Mucosa of rectum (tissue), 2 donors: ENCODE measurements around the gene SH3RF2.
"Not testable (repeated sequence)": the region's sequence is repeated elsewhere in the genome, so short reads cannot be mapped to it uniquely, and the experiment has no call there.

Source experiments
- H3K27ac ChIP-seq, 2 donors: one replicate each; pipeline ENCODE4 v1.7.0; 2013; ENCODE audit warnings: inconsistent platforms in 2 of 2, low read depth in 2 of 2, low read length in 2 of 2
- H3K27me3 ChIP-seq, 2 donors: one replicate each; pipeline ENCODE4 v1.7.0; 2013; ENCODE audit warnings: low read length in 2 of 2; ENCODE audit not compliant: control insufficient read depth in 2 of 2, insufficient read depth in 2 of 2
- H3K36me3 ChIP-seq, 2 donors: one replicate each; pipeline ENCODE4 v1.7.0; 2013; ENCODE audit warnings: low read length in 2 of 2; ENCODE audit not compliant: control insufficient read depth in 2 of 2, insufficient read depth in 2 of 2
- H3K4me1 ChIP-seq, 2 donors: one replicate each; pipeline ENCODE4 v1.7.0; 2013; ENCODE audit warnings: low read length in 2 of 2, mild to moderate bottlenecking in 1 of 2; ENCODE audit not compliant: control insufficient read depth in 2 of 2, insufficient read depth in 2 of 2
- H3K4me3 ChIP-seq, 2 donors: one replicate each; pipeline ENCODE4 v1.7.0; 2013; ENCODE audit warnings: low read length in 2 of 2
- H3K9ac ChIP-seq, 2 donors: one replicate each; pipeline ENCODE4 v1.7.0; 2013; ENCODE audit warnings: low read length in 2 of 2, low read depth in 1 of 2, mild to moderate bottlenecking in 1 of 2
- H3K9me3 ChIP-seq, 2 donors: one replicate each; pipeline ENCODE4 v1.7.0; 2013; ENCODE audit warnings: low read length in 2 of 2; ENCODE audit not compliant: control insufficient read depth in 2 of 2
- donor health status: healthy.
- donor health status: Normal muscosa, but diverticular disease.

SH3RF2 gene

DNA sequence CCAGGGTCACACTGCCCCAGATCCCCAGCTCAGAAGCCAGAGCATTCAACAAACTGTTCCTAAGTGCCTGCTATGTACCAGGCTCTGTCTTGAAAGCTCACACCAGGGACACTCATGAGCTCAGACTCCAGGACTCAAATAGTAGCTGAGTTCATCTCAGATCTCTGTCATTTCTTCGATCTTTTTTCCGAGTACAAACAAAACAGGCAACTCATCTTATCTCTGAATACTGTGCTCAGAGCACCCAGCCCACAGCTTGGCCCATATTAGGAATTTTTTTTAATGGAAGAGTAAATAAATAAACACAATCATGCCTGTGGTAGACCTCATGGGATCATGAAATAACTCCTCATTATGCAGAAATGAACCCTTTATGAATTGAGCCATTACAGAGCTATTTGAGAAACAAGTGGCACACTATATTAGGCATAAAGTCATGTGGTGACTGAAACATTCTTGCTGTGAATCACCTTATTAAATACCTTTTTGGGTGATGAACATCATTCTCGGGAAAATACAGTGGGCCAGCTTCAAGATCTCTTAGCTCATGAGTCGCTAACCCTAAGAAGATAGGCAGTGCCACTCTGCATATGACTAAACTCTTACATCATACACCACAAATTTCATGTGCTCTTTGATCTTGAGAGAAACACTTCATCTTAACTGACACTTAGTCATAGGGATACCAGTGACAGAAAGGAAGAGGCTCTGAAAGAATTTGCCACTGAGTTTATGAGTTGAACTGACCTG, 9.9 kb downstream of the SH3RF2 start:
- Histone ChIP-seq H3K36me3 (peaks cover 4 to 5% of the 10 kb centered on the region in 2 donors), H3K27ac (peak overlapping the region in 1 of 2 donors; percentile 10), H3K27me3 (no peaks in the 10 kb centered on the region), H3K9me3 (no peaks in the 10 kb centered on the region), H3K9ac (no peak overlapping the region), H3K4me3 (no peak overlapping the region), H3K4me1 (peaks cover 24 to 41% of the 10 kb centered on the region in 2 donors)

DNA sequence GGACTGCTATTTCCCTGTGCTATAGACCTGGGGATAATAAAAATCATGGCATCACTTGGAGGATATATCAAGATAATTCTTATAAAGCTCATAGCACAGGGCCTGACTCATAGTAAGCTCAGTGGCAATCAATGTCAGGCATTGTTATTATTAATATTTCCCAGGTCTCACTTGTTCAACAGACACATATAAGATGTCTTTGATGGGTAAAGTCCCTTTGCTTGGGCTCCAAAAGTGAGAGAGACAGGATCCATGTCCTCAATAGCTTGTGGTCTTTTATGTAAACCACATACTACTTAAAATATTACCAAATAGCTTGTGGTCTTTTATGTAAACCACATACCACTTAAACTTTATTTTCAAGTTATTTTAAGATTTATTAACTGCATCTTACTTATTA, 11.2 kb downstream of the SH3RF2 start:
- Histone ChIP-seq H3K27me3 (no peaks in the 10 kb centered on the region), H3K36me3 (peaks cover 4 to 5% of the 10 kb centered on the region in 2 donors), H3K27ac (no peak overlapping the region), H3K9ac (no peak overlapping the region), H3K9me3 (no peaks in the 10 kb centered on the region), H3K4me3 (no peak overlapping the region), H3K4me1 (peaks cover 17 to 28% of the 10 kb centered on the region in 2 donors)

DNA sequence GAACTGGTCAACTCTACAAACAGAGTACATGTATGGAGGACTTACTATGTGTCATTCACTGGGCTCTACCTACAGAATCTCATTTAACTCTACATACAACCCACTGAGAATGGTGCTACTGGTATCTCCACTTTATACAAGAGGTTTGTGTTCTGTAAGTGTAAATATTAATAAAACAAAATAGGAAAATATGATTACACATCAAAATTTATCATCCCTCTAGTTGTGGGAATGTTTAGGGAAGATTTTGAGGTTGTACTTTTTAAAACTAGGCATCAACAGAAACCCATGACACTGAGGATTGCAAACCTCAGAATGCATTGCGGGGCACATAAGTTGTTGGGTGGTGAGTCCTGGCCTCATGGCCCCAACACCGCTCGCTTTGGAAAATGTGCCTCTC, 11.7 kb downstream of the SH3RF2 start:
- Histone ChIP-seq H3K4me3 (no peak overlapping the region), H3K9ac (no peak overlapping the region), H3K9me3 (no peaks in the 10 kb centered on the region), H3K36me3 (peaks cover 4 to 5% of the 10 kb centered on the region in 2 donors), H3K4me1 (peaks cover 16 to 25% of the 10 kb centered on the region in 2 donors), H3K27ac (no peak overlapping the region), H3K27me3 (no peaks in the 10 kb centered on the region)

DNA sequence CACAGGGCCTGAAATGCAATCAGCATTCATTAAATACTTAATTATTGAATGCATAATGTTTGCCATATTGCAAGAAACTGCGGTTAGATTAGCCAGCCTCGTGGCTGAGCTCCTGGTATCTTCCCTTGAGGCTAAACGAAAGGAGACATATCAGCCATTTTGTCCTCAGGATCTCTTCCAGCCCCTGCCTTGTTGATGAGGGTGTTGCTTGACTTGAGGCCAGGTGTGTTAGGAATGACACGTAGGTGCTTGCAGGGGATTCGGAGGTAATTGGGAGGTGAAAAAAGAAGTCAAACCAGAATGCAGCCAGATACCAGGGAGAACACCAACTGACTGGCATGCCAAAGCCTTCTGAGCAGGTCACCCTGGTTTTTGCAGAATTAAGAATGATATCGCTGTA, 12.5 kb downstream of the SH3RF2 start:
- Histone ChIP-seq H3K4me3 (no peak overlapping the region), H3K9me3 (no peaks in the 10 kb centered on the region), H3K27me3 (no peaks in the 10 kb centered on the region), H3K27ac (no peak overlapping the region), H3K4me1 (peaks cover 9 to 21% of the 10 kb centered on the region in 2 donors), H3K36me3 (peaks cover 4 to 5% of the 10 kb centered on the region in 2 donors), H3K9ac (no peak overlapping the region)

DNA sequence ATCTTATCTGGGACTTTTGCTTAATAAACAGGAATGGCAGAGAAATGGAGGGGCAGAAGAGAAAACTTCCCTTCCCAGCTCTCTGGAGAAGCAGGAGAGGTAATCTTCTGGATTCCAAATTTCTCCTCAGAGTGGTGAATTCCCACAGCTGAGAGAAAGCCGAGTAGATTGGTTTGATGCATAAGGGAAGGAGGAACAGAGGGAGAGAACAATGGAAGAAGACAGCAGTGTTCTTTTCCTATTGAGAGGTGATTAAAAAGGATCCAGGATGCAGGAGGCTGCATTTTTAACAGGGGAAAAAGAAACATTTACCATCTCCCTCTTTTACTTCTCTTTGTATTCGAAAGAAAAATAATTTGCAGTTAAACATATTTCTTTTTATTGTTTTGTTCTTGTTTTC, 13.1 kb downstream of the SH3RF2 start:
- Histone ChIP-seq H3K36me3 (peaks cover 4 to 5% of the 10 kb centered on the region in 2 donors), H3K4me3 (no peak overlapping the region), H3K27me3 (no peaks in the 10 kb centered on the region), H3K4me1 (peaks cover 8 to 17% of the 10 kb centered on the region in 2 donors), H3K9me3 (no peaks in the 10 kb centered on the region), H3K27ac (no peak overlapping the region), H3K9ac (no peak overlapping the region)

DNA sequence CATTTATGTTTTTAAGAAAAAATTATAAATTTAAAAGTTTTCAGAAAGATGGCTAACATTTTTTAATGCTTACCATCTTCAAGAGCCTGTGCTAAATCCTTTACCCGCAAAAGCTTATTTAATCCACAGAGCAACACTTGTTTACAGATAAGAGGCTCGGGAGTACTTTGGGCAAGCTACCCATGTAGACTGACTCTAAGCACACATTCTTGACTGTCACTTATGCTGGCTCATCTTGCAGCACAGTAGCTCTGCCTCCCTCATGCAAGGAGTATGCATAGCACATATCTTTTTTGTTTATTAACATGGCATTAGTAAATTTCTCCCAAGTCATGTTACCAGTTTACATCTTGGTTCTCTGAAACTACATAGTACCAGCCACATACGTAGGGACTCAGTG, 14.7 kb downstream of the SH3RF2 start:
- peaks cover under 1 to 16% of the 10 kb centered on the region in 2 donors for H3K4me1 ChIP-seq
- H3K36me3 ChIP-seq, result peaks cover 4 to 5% of the 10 kb centered on the region in 2 donors
- H3K4me3 ChIP-seq, result no peak overlapping the region
- H3K9ac ChIP-seq, result no peak overlapping the region
- no peaks in the 10 kb centered on the region for H3K27me3 ChIP-seq
- no peaks in the 10 kb centered on the region for H3K9me3 ChIP-seq
- H3K27ac ChIP-seq, result no peak overlapping the region

DNA sequence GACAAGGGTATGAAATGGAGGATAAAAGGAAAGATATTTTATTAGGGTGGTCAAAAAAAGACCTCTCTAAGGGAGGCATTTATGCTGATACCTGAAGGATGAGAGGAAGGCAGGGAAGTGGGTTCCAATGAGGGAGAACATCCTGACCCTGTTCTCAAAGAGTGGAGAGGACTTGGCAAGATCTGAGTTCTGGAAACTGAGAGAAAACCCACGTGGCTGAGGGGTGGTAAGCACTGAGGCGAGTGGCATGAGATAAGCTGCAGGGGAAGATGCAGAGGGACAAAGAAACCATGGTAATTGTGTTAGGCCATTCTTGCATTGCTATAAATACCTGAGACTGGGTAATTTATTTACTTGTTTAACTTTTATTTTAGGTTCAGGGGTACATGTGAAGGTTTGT, 16.8 kb downstream of the SH3RF2 start:
- no peak overlapping the region for H3K4me3 ChIP-seq
- peaks cover 4 to 5% of the 10 kb centered on the region in 2 donors for H3K36me3 ChIP-seq
- peaks cover 4 to 25% of the 10 kb centered on the region in 2 donors for H3K4me1 ChIP-seq
- H3K9ac ChIP-seq, result no peak overlapping the region
- H3K9me3 ChIP-seq, result no peaks in the 10 kb centered on the region
- H3K27ac ChIP-seq, result no peak overlapping the region
- no peaks in the 10 kb centered on the region for H3K27me3 ChIP-seq

DNA sequence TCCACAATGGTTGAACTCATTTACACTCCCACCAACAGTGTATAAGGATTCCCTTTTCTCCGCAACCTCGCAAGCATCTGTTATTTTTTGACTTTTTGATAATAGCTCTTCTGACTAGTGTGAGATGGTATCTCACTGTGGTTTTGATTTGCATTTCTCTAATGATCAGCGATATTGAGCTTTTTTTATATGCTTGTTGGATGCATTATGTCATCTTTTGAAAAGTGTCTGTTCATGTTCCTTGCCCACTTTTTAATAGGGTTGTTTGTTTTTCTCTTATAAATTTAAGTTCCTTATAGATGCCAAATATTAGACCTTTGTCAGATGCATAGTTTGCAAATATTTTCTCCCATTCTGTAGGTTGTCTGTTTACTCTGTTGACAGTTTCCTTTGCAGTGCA, 17.8 kb downstream of the SH3RF2 start:
- H3K27me3 ChIP-seq, H3K9ac ChIP-seq, H3K9me3 ChIP-seq, H3K27ac ChIP-seq, H3K36me3 ChIP-seq, H3K4me3 ChIP-seq: not testable (repeated sequence)
- peaks cover 4 to 28% of the 10 kb centered on the region in 2 donors for H3K4me1 ChIP-seq

DNA sequence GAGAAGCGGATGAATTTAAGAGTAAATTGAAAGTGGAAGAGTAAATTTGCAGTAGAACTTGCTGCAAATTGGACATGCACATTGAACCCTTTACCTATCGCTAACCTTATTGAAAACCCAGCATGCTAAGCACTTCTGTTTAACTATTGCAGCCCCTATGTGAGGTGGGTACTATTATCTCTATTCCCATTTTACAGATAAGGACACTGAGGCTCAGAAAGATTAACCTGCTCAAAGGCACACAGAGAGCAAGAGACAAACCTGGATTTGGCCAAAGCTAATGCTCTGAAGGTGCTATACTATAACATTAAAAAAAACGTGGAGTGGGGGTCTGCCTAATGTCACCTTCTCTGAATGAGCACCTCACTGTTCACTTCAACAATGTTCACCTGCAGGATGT, 21.0 kb downstream of the SH3RF2 start:
- Histone ChIP-seq H3K4me1 (peaks cover 4 to 30% of the 10 kb centered on the region in 2 donors), H3K4me3 (no peak overlapping the region), H3K27me3 (no peaks in the 10 kb centered on the region), H3K9me3 (no peaks in the 10 kb centered on the region), H3K9ac (no peak overlapping the region), H3K27ac (peak overlapping the region in 1 of 2 donors; percentile 39), H3K36me3 (no peaks in the 10 kb centered on the region)

DNA sequence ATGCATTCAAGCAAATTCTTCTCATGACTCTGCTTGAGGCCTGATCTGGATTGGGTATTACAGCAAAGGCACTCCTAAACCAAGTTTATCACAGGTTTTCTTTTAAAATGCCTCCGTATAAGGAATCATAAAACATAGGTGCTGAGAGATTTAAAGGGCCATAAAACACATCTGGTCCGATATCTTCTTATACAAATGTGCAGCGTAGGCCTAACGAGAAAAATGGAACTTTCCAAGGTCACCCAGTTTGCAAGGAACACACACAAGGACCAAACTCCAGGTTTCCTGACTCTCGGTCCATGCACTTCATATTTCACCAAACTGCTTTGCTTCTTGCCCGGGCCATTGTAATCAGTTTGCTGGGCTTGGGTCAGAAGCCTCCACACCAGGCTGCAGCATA, 22.1 kb downstream of the SH3RF2 start:
- Histone ChIP-seq H3K4me3 (peak overlapping the region in 1 of 2 donors; percentile 35), H3K27ac (peak overlapping the region; percentile 32 to 66), H3K4me1 (peaks cover 4 to 30% of the 10 kb centered on the region in 2 donors)

More for the DNA sequence above, 22.1 kb downstream of the SH3RF2 start:
- no peaks in the 10 kb centered on the region for H3K36me3 ChIP-seq
- H3K27me3 ChIP-seq, result no peaks in the 10 kb centered on the region
- no peaks in the 10 kb centered on the region for H3K9me3 ChIP-seq
- H3K9ac ChIP-seq, result peak overlapping the region in 1 of 2 donors; percentile 20
